ENCODE results near the gene IMMP2L.

DNA sequence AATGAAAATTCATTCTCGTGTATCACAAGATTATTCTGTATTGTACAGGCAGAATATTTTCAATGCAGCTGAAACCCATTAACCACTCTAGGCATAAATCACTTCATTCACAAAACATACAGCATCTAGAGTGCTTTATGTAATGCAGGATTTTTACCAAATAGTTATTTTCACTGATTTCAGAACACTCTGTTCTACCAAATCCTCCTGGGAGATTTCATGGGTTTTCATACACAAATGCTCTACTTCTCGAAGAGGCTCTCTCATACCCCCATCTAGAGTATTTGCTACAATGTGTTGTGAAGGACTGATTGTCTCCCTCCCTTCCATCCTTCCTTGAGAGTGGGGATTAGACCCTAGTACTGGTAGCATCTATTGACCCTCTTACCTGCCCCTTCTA lies 680.6 kb downstream of the IMMP2L start:
- TF ChIP-seq, protein P1, sequence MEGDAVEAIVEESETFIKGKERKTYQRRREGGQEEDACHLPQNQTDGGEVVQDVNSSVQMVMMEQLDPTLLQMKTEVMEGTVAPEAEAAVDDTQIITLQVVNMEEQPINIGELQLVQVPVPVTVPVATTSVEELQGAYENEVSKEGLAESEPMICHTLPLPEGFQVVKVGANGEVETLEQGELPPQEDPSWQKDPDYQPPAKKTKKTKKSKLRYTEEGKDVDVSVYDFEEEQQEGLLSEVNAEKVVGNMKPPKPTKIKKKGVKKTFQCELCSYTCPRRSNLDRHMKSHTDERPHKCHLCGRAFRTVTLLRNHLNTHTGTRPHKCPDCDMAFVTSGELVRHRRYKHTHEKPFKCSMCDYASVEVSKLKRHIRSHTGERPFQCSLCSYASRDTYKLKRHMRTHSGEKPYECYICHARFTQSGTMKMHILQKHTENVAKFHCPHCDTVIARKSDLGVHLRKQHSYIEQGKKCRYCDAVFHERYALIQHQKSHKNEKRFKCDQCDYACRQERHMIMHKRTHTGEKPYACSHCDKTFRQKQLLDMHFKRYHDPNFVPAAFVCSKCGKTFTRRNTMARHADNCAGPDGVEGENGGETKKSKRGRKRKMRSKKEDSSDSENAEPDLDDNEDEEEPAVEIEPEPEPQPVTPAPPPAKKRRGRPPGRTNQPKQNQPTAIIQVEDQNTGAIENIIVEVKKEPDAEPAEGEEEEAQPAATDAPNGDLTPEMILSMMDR (IDR thresholded peaks at IDR 0.05; ENCODE audit: borderline replicate concordance, extremely low read depth, low read length, poor library complexity, severe bottlenecking), result no peak
- TF ChIP-seq EZH2 (IDR thresholded peaks at IDR 0.05; ENCODE audit: borderline replicate concordance, low read depth, low read length, severe bottlenecking), result no peak
